WTC11 (cell line): ENCODE data around the gene ANKRD29. TPM values are rescaled to one million over a fixed set of nuclear protein-coding genes. Genes with fewer than 3 reads are reported as not detected.
"Not testable (repeated sequence)": the region's sequence is repeated elsewhere in the genome, so short reads cannot be mapped to it uniquely, and the experiment has no call there.

Experiments used
- ATAC-seq: fragments of 200-7000 bp; cut with Tn5 transposase; 2 replicates; pipeline ENCODE4 v1.10.0; 2021; ENCODE audit warnings: mild to moderate bottlenecking, moderate library complexity
- CTCF ChIA-PET: fragments of 300-600 bp; sonication (Branson Sonifier 250); formaldehyde crosslinking; loops from one replicate; lab custom pipeline; 2021; ENCODE audit warnings: antibody characterized with exemption; lab: Charles Lee
- POLR2A ChIA-PET: fragments of 350-600 bp; sonication (Branson Sonifier 250); formaldehyde crosslinking; loops from one replicate; lab custom pipeline; 2021; ENCODE audit warnings: antibody characterized with exemption; lab: Charles Lee
- DNase-seq: peaks from one replicate; pipeline ENCODE4 v3.0.0; 2021; ENCODE audit warnings: low spot score
- H3K27ac Mint-ChIP-seq: 2 replicates; pipeline ENCODE4 v1.8.0; 2021; ENCODE audit warnings: mixed read lengths
- H3K27me3 Mint-ChIP-seq: 2 replicates; pipeline ENCODE4 v1.8.0; 2021; ENCODE audit warnings: low read depth, mild to moderate bottlenecking, moderate library complexity, mixed read lengths
- H3K36me3 Mint-ChIP-seq: 2 replicates; pipeline ENCODE4 v1.8.0; 2021; ENCODE audit warnings: mixed read lengths
- H3K4me1 Mint-ChIP-seq: 2 replicates; pipeline ENCODE4 v1.8.0; 2022; ENCODE audit warnings: mixed read lengths
- H3K4me3 Mint-ChIP-seq: 2 replicates; pipeline ENCODE4 v1.8.0; 2021; ENCODE audit warnings: mild to moderate bottlenecking, moderate library complexity, mixed read lengths
- H3K9me3 Mint-ChIP-seq: 2 replicates; pipeline ENCODE4 v1.8.0; 2021; ENCODE audit warnings: mixed read lengths
- ELF4 ChIP-seq: sonication (generic); formaldehyde crosslinking; IDR thresholded peaks from 2 replicates; pipeline ENCODE4 v1.8.1; 2022; ENCODE audit warnings: low read depth, mild to moderate bottlenecking, moderate library complexity, missing genetic modification reagents
- EMX1 ChIP-seq: fragments of 250-450 bp; sonication (Bioruptor Pico); IDR thresholded peaks from 2 replicates; pipeline ENCODE4 v1.8.0; 2021; ENCODE audit warnings: mild to moderate bottlenecking
- ETV6 ChIP-seq: sonication (generic); formaldehyde crosslinking; IDR thresholded peaks from 2 replicates; pipeline ENCODE4 v1.8.1; 2022; ENCODE audit warnings: mild to moderate bottlenecking, missing genetic modification reagents
- FOXJ3 ChIP-seq: sonication (generic); formaldehyde crosslinking; IDR thresholded peaks from 2 replicates; pipeline ENCODE4 v1.9.0; 2021; ENCODE audit warnings: missing genetic modification reagents, mild to moderate bottlenecking, borderline replicate concordance
- IRF2 ChIP-seq: sonication (generic); formaldehyde crosslinking; IDR thresholded peaks from 2 replicates; pipeline ENCODE4 v1.8.0; 2022; ENCODE audit warnings: low read depth, missing genetic modification reagents, borderline replicate concordance
- MXD4 ChIP-seq: fragments of 250-450 bp; sonication (Bioruptor Pico); IDR thresholded peaks from 2 replicates; pipeline ENCODE4 v1.8.0; 2021; ENCODE audit warnings: mild to moderate bottlenecking, moderate library complexity, borderline replicate concordance
- MYBL2 ChIP-seq: sonication (generic); formaldehyde crosslinking; IDR thresholded peaks from 2 replicates; pipeline ENCODE4 v1.8.1; 2023; ENCODE audit warnings: mild to moderate bottlenecking, moderate library complexity, missing genetic modification reagents
- NR1H2 ChIP-seq: sonication (generic); formaldehyde crosslinking; IDR thresholded peaks from 2 replicates; pipeline ENCODE4 v1.9.0; 2021; ENCODE audit warnings: mild to moderate bottlenecking, moderate library complexity, missing genetic modification reagents
- PRRX2 ChIP-seq: fragments of 250-450 bp; sonication (Bioruptor Pico); IDR thresholded peaks from 2 replicates; pipeline ENCODE4 v1.8.0; 2021; ENCODE audit warnings: mild to moderate bottlenecking
- ZNF219 ChIP-seq: sonication (generic); formaldehyde crosslinking; IDR thresholded peaks from 2 replicates; pipeline ENCODE4 v1.8.0; 2023; ENCODE audit warnings: missing genetic modification reagents, mild to moderate bottlenecking, borderline replicate concordance
- ZNF416 ChIP-seq: fragments of 250-450 bp; sonication (Bioruptor Pico); IDR thresholded peaks from 2 replicates; pipeline ENCODE4 v1.9.0; 2021; ENCODE audit warnings: mild to moderate bottlenecking, inconsistent platforms
- total RNA-seq: library from RNA; stranded (reverse); gene quantifications from 3 replicates; pipeline ENCODE4 v1.2.3, GENCODE V29; 2021
- TF ChIP-seq, protein P1 (sequence below): sonication (generic); formaldehyde crosslinking; IDR thresholded peaks from 2 replicates; pipeline ENCODE4 v1.8.0; 2023; ENCODE audit warnings: missing genetic modification reagents, mild to moderate bottlenecking, borderline replicate concordance
- TF ChIP-seq, protein P2 (sequence below): sonication (generic); formaldehyde crosslinking; IDR thresholded peaks from 2 replicates; pipeline ENCODE4 v1.8.0; 2022; ENCODE audit warnings: mild to moderate bottlenecking, missing genetic modification reagents
- TF ChIP-seq, protein P3 (sequence below): fragments of 250-450 bp; sonication (Bioruptor Pico); conservative IDR thresholded peaks from 2 replicates; pipeline ENCODE4 v1.9.0; 2021; ENCODE audit warnings: mild to moderate bottlenecking
- TF ChIP-seq, protein P4 (sequence below): sonication (generic); formaldehyde crosslinking; conservative IDR thresholded peaks from 2 replicates; pipeline ENCODE4 v1.8.1; 2023; ENCODE audit warnings: mild to moderate bottlenecking, low read depth, missing genetic modification reagents, moderate library complexity
- TF ChIP-seq, protein P5 (sequence below): sonication (generic); formaldehyde crosslinking; IDR thresholded peaks from 2 replicates; pipeline ENCODE4 v1.8.1; 2022; ENCODE audit warnings: low read depth, mild to moderate bottlenecking, moderate library complexity, missing genetic modification reagents, borderline replicate concordance
- TF ChIP-seq, protein P6 (sequence below): sonication (generic); formaldehyde crosslinking; IDR thresholded peaks from 2 replicates; pipeline ENCODE4 v1.8.1; 2023; ENCODE audit warnings: mild to moderate bottlenecking, missing genetic modification reagents, borderline replicate concordance

Gene ANKRD29
- total RNA-seq, 1 experiment from 2014 or later = 4.9 TPM

DNA sequence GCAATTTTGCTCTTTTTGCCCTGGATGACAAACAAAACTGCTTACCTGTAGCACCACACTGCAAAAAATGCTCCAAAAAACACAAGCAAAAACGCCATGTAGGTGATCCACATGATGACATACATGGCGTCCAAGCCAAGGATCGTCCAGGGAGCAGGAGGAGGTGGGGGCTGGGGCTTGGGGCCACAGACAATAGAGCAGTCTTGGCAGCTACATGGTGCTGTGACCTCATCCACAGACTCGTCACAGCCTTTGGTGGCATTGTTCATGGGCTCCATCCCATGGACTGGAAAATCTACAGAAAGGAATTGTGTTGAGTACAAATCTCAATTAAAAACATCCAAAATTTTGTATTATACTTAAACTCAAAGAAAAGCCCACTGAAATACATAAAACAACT is 102.5 kb downstream of the ANKRD29 start:
- POLR2A ChIA-PET = no interaction called here
- no peaks in the 10 kb centered on the region for H3K27me3 Mint-ChIP-seq

DNA sequence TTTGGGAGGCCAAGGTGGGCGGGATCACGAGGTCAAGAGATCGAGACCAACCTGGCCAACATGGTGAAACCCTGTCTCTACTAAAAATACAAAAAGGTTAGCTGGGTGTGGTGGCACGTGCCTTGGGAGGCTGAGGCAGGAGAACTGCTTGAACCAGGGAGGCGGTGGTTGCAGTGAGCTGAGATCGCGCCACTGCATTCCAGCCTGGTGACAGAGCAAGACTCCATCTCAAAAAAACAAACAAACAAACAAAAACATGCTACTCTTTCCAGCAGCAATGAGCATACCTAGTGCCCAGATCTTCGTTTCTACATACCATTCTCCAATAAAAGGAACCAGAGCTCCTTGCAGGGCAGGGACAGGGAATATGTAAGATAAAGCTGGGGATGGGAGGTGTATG is 105.2 kb downstream of the ANKRD29 start:
- H3K9me3 Mint-ChIP-seq, H3K4me1 Mint-ChIP-seq, ATAC-seq, H3K4me3 Mint-ChIP-seq, POLR2A ChIA-PET, H3K27me3 Mint-ChIP-seq, DNase-seq, CTCF ChIA-PET, H3K27ac Mint-ChIP-seq: not testable (repeated sequence)
- H3K36me3 Mint-ChIP-seq = peaks cover 65% of the 10 kb centered on the region

More for the DNA sequence above, 102.5 kb downstream of the ANKRD29 start:
- no peak overlapping the region for H3K27ac Mint-ChIP-seq
- H3K9me3 Mint-ChIP-seq = no peaks in the 10 kb centered on the region
- H3K36me3 Mint-ChIP-seq = peaks cover 48% of the 10 kb centered on the region
- H3K4me3 Mint-ChIP-seq = no peak overlapping the region
- no peaks in the 10 kb centered on the region for H3K4me1 Mint-ChIP-seq
- ATAC-seq (no peak), DNase-seq (no peak)
- CTCF ChIA-PET = no interaction called here
- no peak for TF ChIP-seq IRF2
- TF ChIP-seq NR1H2 = no peak
- TF ChIP-seq, protein P1, sequence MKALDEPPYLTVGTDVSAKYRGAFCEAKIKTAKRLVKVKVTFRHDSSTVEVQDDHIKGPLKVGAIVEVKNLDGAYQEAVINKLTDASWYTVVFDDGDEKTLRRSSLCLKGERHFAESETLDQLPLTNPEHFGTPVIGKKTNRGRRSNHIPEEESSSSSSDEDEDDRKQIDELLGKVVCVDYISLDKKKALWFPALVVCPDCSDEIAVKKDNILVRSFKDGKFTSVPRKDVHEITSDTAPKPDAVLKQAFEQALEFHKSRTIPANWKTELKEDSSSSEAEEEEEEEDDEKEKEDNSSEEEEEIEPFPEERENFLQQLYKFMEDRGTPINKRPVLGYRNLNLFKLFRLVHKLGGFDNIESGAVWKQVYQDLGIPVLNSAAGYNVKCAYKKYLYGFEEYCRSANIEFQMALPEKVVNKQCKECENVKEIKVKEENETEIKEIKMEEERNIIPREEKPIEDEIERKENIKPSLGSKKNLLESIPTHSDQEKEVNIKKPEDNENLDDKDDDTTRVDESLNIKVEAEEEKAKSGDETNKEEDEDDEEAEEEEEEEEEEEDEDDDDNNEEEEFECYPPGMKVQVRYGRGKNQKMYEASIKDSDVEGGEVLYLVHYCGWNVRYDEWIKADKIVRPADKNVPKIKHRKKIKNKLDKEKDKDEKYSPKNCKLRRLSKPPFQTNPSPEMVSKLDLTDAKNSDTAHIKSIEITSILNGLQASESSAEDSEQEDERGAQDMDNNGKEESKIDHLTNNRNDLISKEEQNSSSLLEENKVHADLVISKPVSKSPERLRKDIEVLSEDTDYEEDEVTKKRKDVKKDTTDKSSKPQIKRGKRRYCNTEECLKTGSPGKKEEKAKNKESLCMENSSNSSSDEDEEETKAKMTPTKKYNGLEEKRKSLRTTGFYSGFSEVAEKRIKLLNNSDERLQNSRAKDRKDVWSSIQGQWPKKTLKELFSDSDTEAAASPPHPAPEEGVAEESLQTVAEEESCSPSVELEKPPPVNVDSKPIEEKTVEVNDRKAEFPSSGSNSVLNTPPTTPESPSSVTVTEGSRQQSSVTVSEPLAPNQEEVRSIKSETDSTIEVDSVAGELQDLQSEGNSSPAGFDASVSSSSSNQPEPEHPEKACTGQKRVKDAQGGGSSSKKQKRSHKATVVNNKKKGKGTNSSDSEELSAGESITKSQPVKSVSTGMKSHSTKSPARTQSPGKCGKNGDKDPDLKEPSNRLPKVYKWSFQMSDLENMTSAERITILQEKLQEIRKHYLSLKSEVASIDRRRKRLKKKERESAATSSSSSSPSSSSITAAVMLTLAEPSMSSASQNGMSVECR = no peak
- TF ChIP-seq ETV6 (CRISPR knock-in tag) = no peak
- no peak for TF ChIP-seq EMX1 (CRISPR knock-in tag)
- TF ChIP-seq, protein P2, sequence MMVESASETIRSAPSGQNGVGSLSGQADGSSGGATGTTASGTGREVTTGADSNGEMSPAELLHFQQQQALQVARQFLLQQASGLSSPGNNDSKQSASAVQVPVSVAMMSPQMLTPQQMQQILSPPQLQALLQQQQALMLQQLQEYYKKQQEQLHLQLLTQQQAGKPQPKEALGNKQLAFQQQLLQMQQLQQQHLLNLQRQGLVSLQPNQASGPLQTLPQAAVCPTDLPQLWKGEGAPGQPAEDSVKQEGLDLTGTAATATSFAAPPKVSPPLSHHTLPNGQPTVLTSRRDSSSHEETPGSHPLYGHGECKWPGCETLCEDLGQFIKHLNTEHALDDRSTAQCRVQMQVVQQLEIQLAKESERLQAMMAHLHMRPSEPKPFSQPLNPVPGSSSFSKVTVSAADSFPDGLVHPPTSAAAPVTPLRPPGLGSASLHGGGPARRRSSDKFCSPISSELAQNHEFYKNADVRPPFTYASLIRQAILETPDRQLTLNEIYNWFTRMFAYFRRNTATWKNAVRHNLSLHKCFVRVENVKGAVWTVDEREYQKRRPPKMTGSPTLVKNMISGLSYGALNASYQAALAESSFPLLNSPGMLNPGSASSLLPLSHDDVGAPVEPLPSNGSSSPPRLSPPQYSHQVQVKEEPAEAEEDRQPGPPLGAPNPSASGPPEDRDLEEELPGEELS = no peak
- TF ChIP-seq PRRX2 (CRISPR knock-in tag) = no peak
- TF ChIP-seq, protein P3, sequence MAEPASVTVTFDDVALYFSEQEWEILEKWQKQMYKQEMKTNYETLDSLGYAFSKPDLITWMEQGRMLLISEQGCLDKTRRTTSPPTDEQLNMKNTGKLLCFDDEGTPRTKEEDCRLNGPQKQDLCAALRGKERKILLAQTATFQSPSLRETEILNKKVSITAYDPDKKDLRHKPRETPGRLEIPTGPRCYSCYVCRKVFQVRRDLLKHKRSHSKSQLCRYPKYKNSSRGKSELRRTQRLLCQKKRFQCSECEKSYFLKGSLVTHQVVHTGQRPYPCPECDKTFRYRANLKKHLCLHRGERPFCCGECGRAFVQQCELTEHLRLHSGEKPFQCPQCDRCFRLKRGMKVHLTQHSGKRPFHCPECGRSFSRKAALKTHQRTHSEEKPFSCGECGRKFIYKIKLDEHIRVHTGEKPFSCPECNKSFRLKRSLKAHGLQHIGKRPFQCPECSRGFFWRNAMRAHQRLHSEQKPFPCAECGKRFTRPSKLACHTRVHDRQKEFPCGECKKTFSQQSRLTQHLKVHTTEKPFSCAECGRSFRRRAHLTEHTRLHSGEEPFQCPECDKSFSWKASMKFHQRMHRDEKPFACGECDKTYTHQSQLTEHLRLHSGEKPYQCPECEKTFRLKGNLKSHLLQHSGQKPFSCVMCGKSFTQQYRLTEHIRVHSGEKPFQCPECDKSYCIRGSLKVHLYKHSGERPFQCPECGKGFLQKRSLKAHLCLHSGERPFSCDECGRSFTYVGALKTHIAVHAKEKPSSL (CRISPR knock-in tag) = no peak
- TF ChIP-seq, protein P4, sequence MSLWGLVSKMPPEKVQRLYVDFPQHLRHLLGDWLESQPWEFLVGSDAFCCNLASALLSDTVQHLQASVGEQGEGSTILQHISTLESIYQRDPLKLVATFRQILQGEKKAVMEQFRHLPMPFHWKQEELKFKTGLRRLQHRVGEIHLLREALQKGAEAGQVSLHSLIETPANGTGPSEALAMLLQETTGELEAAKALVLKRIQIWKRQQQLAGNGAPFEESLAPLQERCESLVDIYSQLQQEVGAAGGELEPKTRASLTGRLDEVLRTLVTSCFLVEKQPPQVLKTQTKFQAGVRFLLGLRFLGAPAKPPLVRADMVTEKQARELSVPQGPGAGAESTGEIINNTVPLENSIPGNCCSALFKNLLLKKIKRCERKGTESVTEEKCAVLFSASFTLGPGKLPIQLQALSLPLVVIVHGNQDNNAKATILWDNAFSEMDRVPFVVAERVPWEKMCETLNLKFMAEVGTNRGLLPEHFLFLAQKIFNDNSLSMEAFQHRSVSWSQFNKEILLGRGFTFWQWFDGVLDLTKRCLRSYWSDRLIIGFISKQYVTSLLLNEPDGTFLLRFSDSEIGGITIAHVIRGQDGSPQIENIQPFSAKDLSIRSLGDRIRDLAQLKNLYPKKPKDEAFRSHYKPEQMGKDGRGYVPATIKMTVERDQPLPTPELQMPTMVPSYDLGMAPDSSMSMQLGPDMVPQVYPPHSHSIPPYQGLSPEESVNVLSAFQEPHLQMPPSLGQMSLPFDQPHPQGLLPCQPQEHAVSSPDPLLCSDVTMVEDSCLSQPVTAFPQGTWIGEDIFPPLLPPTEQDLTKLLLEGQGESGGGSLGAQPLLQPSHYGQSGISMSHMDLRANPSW (CRISPR knock-in tag) = no peak
- TF ChIP-seq MXD4 (CRISPR knock-in tag) = no peak
- TF ChIP-seq ELF4 (CRISPR knock-in tag) = no peak
- TF ChIP-seq FOXJ3 (CRISPR knock-in tag) = no peak
- TF ChIP-seq MYBL2 (CRISPR knock-in tag) = no peak
- TF ChIP-seq ZNF219 = no peak
- TF ChIP-seq, protein P5, sequence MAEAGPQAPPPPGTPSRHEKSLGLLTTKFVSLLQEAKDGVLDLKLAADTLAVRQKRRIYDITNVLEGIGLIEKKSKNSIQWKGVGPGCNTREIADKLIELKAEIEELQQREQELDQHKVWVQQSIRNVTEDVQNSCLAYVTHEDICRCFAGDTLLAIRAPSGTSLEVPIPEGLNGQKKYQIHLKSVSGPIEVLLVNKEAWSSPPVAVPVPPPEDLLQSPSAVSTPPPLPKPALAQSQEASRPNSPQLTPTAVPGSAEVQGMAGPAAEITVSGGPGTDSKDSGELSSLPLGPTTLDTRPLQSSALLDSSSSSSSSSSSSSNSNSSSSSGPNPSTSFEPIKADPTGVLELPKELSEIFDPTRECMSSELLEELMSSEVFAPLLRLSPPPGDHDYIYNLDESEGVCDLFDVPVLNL = no peak
- no peak for TF ChIP-seq ZNF416 (CRISPR knock-in tag)
- TF ChIP-seq, protein P6, sequence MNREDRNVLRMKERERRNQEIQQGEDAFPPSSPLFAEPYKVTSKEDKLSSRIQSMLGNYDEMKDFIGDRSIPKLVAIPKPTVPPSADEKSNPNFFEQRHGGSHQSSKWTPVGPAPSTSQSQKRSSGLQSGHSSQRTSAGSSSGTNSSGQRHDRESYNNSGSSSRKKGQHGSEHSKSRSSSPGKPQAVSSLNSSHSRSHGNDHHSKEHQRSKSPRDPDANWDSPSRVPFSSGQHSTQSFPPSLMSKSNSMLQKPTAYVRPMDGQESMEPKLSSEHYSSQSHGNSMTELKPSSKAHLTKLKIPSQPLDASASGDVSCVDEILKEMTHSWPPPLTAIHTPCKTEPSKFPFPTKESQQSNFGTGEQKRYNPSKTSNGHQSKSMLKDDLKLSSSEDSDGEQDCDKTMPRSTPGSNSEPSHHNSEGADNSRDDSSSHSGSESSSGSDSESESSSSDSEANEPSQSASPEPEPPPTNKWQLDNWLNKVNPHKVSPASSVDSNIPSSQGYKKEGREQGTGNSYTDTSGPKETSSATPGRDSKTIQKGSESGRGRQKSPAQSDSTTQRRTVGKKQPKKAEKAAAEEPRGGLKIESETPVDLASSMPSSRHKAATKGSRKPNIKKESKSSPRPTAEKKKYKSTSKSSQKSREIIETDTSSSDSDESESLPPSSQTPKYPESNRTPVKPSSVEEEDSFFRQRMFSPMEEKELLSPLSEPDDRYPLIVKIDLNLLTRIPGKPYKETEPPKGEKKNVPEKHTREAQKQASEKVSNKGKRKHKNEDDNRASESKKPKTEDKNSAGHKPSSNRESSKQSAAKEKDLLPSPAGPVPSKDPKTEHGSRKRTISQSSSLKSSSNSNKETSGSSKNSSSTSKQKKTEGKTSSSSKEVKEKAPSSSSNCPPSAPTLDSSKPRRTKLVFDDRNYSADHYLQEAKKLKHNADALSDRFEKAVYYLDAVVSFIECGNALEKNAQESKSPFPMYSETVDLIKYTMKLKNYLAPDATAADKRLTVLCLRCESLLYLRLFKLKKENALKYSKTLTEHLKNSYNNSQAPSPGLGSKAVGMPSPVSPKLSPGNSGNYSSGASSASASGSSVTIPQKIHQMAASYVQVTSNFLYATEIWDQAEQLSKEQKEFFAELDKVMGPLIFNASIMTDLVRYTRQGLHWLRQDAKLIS = no peak
